HTERT RPE-1 (cell line): ENCODE results near the gene GNPDA2.
"Not testable (repeated sequence)": the region's sequence is repeated elsewhere in the genome, so short reads cannot be mapped to it uniquely, and the experiment has no call there.

Source experiments
- in situ Hi-C: fragments of 300-500 bp; cut with MboI; formaldehyde crosslinking; loops from 4 replicates; pipeline ENCODE4 v1.14.3; 2020; ENCODE audit warnings: low sequenced_read_pairs

The GNPDA2 gene

GRCh38 chr4:44726038-44726871 is at the start of gene GNPDA2:
TSS of gene GNPDA2 (minus strand) at chr4:44726556. CDS start at chr4:44722207, 4,349 bp downstream.
- in situ Hi-C loops: no loop called here

- in situ Hi-C loops: no loop called here
Observed at GRCh38 chr4:44772340-44772739, 46.0 kb upstream of the GNPDA2 start.

DNA sequence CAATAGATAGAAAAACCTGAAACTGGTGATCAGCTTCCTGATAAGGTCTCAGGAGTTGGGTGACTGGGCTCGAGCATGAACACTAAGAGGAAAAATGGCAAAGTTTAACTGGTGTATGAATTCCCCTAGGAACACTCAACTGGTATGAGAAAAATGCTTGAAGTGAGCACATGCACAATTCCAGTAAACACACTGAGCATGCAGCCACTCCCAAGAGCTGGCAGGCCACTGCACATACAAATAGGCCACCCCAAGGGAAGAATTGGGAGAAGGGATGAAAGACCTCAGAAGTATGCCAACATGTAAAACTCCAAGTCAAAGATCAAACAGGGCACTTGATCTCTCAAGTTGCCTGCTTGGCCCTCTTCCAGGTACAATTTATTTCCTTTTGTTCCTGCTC is 45.4 kb upstream of the GNPDA2 start:
- in situ Hi-C loops: no loop called here

GRCh38 chr4:44766453-44766852 is 40.1 kb upstream of the GNPDA2 start:
- in situ Hi-C loops: no loop called here

GRCh38 chr4:44765116-44765515 is 38.8 kb upstream of the GNPDA2 start:
- in situ Hi-C loops: no loop called here

GRCh38 chr4:44761306-44761705 is 35.0 kb upstream of the GNPDA2 start:
- in situ Hi-C loops: no loop called here

DNA sequence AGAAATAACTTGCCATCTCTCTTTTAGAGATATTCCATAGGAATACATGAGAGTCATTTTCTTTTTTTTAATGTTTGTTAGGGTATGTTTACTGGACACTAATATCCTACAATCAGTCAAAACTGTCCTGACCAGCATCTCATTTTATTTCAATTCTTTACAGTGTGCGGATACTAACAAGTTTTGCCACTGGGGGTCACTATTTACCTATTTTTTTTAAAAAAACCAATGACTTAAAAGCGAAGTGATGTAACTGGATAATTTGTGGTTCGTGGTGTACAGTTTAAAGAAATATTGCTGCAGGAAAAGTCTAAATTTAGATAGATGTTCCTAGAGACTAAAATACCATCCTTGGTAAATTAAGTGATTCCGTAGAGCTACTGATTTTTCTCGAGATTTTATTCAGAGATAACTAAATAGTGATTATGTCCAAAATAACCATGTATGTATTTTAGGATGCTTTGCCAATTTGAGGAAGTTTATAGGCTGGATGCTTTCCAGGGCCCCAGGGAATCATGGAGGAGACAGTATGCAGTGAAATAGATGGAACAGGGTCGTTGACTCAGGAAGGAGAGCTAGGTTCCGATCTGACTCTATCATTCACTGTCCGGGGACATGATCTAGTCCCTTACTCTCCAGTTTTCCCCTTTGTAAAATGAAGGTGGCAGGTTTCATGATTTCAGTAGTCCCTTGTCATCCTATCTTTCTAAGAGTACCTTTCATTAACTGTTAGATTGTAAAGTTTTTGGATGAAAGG is 34.0 kb upstream of the GNPDA2 start:
- in situ Hi-C loops: no loop called here

GRCh38 chr4:44756559-44756958 is 30.2 kb upstream of the GNPDA2 start:
- in situ Hi-C loops: no loop called here

DNA sequence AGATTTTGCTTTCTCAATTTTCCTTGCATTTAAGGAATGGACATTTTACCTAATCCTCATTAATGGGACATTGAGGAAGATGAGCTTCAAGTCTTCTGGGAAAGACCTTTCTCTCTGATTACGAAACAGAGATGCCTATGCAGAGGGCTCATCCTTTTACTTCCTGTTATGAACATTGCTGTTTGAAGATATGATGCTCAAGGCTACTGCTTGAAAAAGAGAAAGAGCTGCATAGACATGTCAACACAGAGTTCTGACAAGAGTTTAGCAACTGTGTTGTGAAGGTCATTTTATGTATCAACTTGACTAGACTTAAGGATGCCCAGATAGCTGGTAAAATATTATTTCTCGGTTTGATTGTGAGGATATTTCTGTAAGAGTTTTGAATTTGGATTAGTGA is 13.8 kb upstream of the GNPDA2 start:
- in situ Hi-C loops: no loop called here

DNA sequence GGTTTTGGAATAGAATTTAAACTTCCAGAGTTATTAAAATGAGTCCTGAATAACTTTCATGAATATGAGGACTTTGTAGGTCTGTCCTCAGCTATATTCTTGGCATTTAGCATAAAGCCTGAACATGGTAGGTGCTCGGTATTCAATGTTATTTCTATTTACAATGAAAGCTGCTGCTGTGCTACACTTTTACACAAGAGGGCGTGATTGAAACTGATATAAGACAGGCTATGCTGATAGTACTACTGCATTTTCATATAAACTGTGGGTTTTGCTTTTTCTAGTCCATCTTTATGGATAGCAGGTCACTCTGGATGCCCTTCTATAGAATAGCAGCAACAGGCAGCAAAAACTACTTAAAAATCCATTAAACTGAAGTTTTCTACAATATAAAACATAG is 12.3 kb upstream of the GNPDA2 start:
- in situ Hi-C loops: no loop called here

- in situ Hi-C loops: no loop called here
Observed at GRCh38 chr4:44736900-44737299, 10.5 kb upstream of the GNPDA2 start.

DNA sequence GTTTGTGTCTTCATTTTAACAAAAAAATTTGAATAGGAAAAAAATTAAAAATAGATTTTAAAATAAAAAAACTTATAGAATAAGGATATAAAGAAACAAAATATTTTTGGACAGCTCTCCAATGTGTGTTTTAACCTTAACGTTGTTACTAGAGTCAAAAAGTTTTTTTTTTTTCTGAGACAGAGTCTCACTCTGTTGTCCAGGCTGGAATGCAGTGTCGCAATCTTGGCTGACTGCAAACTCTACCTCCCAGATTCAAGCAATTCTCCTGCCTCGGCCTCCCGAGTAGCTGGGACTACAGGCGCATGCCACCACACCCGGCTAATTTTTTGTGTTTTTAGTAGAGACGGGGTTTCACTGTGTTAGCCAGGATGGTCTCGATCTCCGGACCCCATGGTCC is 2.3 kb upstream of the GNPDA2 start:
- in situ Hi-C loops: not testable (repeated sequence)

- in situ Hi-C loops: no loop called here
Observed at GRCh38 chr4:44727471-44727870, 1.1 kb upstream of the GNPDA2 start.

DNA sequence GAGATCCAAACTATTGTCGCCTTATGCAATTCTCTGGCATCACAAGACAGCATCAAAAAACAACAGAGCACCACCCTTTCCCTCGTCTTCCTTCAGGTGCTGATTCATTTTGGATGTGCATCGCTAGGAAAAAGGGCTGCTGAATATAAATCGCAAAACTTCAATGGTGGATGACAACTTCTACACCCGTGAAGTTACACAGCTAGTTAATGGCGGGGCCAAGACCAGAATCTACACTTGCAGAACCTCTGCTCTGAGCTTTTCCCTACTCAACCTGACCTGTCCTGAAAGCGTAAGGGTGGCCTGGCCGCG is 674 bp downstream of the GNPDA2 start:
- in situ Hi-C loops: no loop called here

- in situ Hi-C loops: no loop called here
Observed at GRCh38 chr4:44725166-44725565, 1.2 kb downstream of the GNPDA2 start.

DNA sequence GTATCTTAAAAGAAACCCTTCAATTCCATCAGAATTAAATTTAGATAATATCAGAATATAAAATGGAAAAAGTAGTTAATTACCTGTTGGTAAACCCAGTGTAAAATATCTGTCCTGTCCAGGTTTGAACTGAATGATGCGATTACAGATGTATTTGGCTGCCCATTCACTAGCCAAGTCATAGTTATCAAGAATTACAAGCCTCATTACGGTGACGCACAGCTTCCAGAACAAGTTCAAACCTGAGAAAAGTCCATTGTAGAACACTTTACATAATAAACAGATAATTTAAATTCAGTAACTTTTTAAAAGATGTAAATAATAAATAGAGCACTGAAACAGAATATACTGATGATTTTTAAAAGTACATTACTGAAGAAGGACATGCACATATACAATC is 4.4 kb downstream of the GNPDA2 start:
- in situ Hi-C loops: no loop called here

DNA sequence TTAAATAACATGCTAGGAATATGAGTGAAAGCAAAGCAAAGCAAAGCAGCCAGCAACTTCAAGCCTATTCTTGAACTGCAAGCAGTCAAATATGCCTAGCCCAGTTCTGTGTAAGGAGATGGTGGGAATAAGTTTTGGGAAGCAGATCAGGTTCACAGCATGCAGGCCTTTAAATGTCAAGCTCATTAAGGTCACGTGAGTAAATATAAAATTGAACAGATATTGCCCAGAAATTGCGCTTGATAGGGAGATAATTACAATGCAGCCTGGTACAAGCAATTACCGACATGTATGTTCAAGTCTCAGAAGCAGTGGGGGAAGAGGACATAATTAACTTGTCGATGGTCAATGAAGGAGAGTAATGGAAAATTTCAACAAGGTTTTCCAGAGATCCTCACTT is 6.0 kb downstream of the GNPDA2 start:
- in situ Hi-C loops: no loop called here

DNA sequence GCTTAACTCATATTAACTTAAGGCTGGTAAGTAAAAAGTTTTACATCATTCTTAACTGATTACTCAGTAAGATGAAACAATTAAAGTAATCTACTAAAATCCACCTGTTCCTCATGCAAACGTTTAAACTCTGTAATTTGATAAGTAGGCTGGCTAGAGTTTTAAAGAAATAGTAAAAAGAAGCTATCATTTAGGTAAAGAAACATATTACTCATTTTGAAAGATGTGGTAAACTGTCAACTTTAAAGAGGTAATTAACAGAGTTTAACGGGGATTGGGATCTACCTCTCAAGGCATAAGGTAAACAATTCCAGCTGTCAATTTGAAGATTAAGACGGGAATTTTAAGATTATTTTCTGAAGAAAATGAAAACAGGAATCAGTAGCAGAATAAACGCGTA is 9.8 kb downstream of the GNPDA2 start:
- in situ Hi-C loops: no loop called here

DNA sequence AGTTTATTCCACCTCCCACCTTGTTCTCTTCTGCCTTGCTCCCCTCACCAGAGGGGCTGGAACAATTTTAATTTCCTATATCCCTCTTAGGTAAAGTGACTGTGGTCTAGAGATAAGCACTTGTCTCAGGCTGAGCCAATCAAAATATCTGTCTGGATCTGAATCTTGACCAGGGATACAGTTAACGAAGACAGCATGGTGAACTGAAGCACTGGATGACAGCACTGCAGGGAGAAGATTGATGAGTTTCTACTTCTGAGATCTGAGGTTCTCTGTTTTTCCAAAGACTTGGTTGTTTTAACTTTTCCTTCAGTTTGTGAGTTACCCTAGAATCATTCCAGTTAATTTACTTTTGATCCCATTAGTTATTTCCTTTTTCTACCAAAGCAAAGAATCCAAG is 13.2 kb downstream of the GNPDA2 start:
- in situ Hi-C loops: no loop called here

DNA sequence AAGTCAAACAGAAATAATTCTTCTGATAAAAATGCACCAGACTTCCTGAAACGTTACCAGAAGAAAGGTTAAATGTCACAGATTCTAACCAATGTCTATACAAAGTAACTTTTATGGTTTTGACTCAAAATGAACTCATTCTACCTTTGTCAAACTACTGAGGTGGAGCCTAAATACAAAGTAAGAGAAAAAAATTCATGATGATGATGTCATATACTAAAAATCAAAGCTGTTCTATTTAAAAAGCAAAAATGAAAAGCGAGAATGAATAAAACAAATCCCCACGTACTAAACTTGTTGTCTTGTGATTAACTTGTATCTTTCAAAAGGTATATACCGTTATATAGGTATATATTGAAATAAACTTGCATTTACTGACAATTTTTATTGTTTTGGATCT is 21.7 kb downstream of the GNPDA2 start:
- in situ Hi-C loops: no loop called here

DNA sequence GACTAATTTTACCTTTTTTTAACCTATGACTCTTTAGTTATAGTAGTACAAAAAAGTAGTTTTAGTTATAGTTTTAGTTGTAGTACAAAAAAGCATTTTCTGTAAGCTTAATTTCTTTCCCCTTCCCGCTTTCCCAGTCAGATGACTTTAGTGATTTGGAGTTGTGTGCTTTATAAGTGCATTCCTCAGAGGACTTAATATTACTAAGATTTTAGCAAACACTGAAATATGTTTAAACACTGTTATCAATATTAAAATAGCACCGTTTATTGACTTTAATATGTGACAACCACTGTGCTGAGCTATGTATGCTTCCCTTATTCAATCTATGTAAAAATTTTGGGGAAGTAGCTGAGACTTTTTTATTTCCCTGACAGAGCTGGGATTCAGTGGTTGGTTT is 25.3 kb downstream of the GNPDA2 start:
- in situ Hi-C loops: no loop called here

GRCh38 chr4:44700427-44700826 is 25.9 kb downstream of the GNPDA2 start:
- in situ Hi-C loops: no loop called here
